Measurements from ENCODE around the gene LASP1NB.
A peak's percentile ranks its signal among the peaks of the same experiment; 100 is the strongest.
"Not testable (repeated sequence)": the region's sequence is repeated elsewhere in the genome, so short reads cannot be mapped to it uniquely, and the experiment has no call there.

LASP1NB gene

DNA sequence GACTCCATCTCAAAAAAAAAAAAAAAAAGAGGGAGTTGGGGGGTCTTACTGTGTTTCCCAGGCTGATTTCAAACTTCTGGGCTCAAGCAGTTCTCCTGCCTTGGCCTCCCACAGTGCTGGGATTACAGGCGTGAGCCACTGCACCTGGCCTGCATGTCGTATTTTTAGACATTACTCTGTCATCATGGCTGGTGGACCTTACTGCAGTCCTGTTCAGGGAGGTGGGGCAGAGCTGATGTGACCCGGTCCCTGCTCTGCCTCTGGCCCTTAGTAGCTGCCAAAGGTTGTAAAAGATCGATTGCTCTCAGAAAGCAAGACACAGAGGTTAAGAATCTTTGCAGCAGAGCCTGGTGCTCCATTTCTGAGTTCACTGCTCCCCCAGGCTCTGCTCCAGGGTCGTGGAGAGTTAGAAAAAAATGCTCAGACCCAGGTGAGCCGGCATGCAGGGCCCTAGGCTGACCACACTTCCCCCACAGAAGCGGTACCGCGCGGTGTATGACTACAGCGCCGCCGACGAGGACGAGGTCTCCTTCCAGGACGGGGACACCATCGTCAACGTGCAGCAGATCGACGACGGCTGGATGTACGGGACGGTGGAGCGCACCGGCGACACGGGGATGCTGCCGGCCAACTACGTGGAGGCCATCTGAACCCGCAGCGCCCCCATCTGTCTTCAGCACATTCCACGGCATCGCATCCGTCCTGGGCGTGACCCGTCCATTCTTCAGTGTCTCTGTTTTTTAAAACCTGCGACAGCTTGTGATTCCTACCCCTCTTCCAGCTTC, 7.1 kb upstream of the LASP1NB start:
- DNase-seq (ENCODE audit: low spot score): no peak

- no peak for DNase-seq (ENCODE audit: low spot score)
Measured at GRCh38 chr17:38918916-38919315, 6.5 kb upstream of the LASP1NB start.

DNA sequence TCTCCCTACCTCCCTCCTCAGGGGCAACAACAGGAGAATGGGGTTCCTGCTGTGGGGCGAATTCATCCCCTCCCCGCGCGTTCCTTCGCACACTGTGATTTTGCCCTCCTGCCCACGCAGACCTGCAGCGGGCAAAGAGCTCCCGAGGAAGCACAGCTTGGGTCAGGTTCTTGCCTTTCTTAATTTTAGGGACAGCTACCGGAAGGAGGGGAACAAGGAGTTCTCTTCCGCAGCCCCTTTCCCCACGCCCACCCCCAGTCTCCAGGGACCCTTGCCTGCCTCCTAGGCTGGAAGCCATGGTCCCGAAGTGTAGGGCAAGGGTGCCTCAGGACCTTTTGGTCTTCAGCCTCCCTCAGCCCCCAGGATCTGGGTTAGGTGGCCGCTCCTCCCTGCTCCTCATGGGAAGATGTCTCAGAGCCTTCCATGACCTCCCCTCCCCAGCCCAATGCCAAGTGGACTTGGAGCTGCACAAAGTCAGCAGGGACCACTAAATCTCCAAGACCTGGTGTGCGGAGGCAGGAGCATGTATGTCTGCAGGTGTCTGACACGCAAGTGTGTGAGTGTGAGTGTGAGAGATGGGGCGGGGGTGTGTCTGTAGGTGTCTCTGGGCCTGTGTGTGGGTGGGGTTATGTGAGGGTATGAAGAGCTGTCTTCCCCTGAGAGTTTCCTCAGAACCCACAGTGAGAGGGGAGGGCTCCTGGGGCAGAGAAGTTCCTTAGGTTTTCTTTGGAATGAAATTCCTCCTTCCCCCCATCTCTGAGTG, 5.9 kb upstream of the LASP1NB start:
- no peak for DNase-seq (ENCODE audit: low spot score)

DNA sequence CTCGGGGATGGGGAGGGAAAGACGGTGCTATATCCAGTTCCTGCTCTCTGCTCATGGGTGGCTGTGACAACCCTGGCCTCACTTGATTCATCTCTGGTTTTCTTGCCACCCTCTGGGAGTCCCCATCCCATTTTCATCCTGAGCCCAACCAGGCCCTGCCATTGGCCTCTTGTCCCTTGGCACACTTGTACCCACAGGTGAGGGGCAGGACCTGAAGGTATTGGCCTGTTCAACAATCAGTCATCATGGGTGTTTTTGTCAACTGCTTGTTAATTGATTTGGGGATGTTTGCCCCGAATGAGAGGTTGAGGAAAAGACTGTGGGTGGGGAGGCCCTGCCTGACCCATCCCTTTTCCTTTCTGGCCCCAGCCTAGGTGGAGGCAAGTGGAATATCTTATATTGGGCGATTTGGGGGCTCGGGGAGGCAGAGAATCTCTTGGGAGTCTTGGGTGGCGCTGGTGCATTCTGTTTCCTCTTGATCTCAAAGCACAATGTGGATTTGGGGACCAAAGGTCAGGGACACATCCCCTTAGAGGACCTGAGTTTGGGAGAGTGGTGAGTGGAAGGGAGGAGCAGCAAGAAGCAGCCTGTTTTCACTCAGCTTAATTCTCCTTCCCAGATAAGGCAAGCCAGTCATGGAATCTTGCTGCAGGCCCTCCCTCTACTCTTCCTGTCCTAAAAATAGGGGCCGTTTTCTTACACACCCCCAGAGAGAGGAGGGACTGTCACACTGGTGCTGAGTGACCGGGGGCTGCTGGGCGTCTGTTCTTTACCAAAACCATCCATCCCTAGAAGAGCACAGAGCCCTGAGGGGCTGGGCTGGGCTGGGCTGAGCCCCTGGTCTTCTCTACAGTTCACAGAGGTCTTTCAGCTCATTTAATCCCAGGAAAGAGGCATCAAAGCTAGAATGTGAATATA, 4.8 kb upstream of the LASP1NB start:
- no peak for DNase-seq (ENCODE audit: low spot score)

DNA sequence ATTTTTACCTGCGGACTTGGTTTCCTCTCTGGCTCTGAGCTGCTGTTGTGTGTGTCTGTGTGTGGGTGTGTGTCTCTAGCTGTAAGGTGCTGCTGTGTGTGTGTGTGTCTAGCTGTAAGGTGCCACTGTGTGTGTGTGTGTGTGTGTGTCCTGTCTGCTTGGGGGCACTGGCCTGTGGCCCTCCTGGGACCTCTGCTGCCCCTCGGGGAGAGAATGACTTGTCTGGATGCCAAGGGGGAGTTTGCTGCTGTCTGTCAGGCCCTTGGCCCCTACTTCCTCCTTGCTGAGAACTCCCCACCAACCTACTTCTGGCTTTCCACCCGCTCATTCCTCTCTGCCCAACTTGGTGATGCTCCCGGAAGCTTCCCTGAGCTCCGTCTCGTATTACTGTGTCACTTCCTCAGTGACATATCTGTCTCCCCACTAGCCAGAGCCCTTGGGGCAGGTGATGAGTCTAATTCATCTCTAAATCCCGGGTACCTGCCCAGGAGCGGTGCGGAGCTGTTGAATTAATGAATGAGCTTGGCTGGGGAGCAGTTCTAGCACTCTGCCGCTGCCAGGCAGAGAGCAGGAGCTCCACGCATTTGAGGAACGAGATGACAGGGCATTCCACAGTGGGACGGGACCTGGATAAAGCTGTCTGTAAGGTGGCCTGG, 3.5 kb upstream of the LASP1NB start:
- no peak for DNase-seq (ENCODE audit: low spot score)

DNA sequence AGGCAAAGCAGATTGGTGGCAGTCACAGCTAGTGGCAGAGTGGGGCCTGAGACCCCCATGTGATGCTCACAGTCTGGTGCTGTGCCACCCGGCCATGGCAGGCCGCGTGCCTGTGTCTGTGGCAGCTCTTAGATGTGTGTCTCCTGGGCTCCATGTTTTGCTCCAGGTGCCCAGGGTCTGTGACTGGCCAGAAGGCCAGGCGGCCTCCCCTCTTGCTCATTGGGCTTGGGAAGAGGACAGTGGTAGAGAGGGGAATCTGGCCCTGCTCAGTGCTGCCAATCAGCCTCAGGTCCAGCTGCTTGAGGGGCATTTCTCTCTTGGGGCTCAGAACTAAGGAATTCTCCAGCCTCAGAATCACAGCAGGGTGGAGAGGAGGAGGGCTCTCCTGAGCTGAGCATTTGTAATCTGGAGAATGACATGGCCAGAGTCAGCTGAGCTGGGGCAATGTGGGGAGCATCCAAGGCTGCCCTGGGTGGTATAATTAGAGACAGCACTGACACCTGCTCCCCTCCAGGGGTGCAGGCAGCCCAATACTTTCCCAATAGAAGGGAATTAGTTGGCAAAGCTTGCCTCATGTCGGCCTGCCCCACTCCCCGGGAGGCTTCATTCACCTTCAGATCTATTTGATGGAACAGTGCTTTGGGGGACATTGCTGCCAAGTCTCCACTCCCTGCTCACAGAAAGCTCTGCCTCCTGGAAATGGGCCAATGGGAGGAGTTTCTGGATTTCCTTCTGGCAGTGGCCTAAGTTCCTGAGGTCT, 2.7 kb upstream of the LASP1NB start:
- DNase-seq (ENCODE audit: low spot score): peak; percentile 56

DNA sequence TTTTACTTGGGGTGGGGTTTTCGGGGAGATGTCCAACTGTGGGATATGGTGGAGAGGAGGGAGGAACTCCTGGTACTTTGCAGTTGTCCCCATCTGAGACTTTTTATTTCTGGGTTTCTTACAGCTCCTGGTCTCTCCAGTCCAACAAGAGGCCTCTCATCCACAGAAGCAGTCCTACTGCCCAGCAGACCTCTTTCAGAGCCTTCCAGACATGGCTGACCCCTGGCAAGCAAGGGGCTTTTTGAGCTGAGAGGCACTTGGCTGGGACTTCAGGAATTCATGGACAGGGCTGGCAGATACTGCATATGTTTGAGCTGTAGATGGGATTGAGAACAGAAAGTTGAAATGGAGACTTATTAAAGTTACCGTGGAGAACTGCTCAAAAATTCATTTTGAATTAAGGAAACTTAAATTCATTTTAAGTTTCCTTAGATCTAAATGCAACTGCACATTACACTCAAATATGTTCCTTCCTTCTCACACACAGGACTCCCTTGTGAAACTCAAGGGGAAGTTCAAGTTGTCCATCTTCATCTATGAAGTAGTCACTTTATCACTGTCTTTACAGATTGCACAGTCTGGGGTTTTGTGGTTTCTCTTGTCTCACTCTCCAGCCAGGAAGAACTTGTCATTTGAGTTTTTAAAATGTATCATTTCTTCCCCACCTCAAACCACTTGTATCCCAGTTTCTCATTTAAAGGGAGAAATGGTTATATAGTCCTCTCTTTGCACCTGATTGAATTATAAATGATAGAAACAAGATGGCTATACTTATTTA, 1.1 kb downstream of the LASP1NB start:
- DNase-seq (ENCODE audit: low spot score): no peak

GRCh38 chr17:38930782-38931181, 5.4 kb downstream of the LASP1NB start:
- not testable (repeated sequence) for DNase-seq (ENCODE audit: low spot score)

GRCh38 chr17:38933962-38934361, 8.5 kb downstream of the LASP1NB start:
- not testable (repeated sequence) for DNase-seq (ENCODE audit: low spot score)

GRCh38 chr17:38939987-38940386, 14.6 kb downstream of the LASP1NB start:
- DNase-seq (ENCODE audit: low spot score): no peak

DNA sequence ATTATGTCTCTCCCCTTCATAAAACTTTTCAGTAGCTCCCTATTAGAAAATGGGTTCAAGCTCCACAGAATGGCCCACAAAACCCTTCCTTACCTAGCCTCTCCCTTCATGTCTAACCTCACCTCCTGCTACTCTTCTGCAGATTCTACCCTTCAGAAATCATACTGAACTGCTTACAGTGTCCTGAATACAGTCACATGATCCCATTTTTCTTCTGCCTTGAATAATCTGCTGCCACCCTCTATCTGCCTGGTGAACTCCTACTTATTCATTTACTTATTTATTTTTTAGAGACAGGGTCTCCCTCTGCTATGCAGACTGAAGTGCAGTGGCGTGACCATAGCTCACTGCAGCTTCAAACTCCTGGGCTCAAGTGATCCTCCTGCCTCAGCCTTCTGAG, 15.0 kb downstream of the LASP1NB start:
- no peak for DNase-seq (ENCODE audit: low spot score)

GRCh38 chr17:38942696-38943334, 17.4 kb downstream of the LASP1NB start:
- DNase-seq (ENCODE audit: low spot score): no peak

DNA sequence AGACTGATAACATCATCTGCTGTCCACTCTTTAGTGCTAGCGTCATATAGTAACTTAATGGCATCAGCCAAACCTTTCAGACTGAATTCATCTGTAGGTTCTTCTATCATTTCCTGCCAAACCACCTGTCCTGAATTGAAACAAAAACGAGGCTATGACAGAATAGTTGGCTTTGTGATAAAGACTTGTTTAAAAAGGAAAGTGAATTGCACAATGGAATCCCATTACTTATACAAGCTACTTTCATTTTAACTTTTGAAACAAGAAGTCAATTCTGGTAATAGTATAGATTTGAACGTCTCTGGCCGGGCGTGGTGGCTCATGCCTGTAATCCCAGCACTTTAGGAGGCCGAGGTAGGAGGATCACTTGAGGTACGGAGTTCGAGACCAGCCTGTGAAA, 18.2 kb downstream of the LASP1NB start:
- no peak for DNase-seq (ENCODE audit: low spot score)

DNA sequence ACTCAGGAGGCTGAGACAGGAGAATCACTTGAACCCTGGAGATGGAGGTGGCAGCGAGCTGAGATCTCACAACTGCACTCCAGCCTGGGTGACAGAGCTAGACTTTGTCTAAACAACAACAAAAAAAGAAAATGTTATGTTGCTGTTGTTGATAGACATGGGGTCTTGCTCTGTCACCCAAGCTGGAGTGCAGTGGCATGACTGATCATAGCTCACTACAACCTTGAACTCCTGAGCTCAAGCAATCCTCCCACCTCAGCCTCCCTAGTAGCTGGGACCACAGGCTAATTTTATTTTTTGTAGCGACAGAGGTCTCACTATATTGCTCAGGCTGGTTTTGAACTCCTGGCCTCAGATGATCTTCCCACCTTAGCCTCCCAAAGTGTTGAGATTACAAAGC, 21.8 kb downstream of the LASP1NB start:
- DNase-seq (ENCODE audit: low spot score): no peak

GRCh38 chr17:38953800-38954199, 28.4 kb downstream of the LASP1NB start:
- DNase-seq (ENCODE audit: low spot score): not testable (repeated sequence)

DNA sequence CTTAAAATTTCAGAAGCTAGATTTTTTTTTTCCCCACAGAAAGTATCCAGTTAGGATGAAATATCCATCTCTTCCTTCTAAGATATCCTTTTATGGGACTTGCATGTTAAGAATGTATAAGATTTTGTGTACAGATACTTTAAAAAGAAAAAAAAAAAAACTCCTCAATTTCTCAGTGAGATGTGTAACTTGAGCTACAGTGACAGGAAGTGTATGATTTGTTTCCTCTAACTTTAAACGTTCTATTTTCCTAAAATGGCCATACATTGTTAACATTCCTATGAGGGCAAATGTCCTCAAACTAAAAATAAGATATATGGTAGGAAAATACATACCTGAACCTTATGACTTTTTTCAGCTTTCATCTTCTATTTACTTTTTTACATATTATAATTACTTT, 32.9 kb downstream of the LASP1NB start:
- DNase-seq (ENCODE audit: low spot score): no peak

DNA sequence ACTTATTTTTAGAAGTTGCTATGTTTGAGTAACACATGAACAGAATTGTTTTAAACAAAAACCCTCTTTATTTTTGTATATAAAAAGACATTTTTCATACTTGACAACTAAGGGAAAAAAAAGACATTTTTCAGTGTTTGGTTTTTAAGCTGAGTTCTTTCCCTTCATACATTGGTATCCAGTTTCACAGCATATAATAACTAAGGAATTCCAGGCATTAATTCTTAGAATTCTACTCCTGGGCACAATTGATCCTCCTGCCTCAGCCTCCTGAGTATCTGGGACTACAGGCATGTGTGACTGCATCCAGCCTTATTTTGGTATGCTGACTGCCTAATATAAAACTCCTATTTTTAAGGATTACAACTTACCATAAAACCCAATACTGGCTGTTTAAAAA, 33.3 kb downstream of the LASP1NB start:
- DNase-seq (ENCODE audit: low spot score): no peak

DNA sequence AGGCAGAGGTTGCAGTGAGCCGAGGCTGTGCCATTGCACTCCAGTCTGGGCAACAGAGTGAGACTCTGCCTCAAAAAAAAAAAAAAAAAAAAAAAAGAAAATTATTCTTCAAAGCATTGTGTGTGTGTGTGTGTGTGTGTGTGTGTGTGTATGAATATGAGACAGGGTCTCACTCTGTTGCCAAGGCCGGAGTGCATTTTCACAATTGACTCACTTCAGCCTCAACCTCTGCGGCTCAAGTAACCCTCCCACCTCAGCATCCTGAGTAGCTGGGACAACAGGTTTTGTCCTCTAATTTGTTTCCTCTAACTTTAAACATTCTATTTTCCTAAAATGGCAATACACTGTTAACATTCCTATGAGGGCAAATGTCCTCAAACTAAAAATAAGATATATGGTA, 34.1 kb downstream of the LASP1NB start:
- no peak for DNase-seq (ENCODE audit: low spot score)

DNA sequence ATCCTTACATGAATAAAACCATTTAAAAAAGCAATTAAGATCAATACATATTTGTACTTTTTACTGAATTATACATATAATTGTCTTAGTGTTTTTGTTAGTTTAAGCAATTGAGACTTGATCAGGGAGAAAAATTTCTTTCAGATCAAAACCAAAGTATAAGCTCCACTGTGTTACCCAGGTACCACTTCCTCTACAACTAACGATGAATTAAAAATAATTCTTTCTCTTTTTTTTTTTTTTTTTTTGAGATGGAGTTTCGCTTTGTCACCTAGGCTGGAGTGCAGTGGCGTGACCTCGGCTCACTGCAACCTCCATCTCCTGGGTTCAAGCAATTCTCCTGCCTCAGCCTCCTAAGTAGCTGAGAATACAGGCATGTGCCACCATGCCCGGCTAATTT, 35.0 kb downstream of the LASP1NB start:
- DNase-seq (ENCODE audit: low spot score): no peak

DNA sequence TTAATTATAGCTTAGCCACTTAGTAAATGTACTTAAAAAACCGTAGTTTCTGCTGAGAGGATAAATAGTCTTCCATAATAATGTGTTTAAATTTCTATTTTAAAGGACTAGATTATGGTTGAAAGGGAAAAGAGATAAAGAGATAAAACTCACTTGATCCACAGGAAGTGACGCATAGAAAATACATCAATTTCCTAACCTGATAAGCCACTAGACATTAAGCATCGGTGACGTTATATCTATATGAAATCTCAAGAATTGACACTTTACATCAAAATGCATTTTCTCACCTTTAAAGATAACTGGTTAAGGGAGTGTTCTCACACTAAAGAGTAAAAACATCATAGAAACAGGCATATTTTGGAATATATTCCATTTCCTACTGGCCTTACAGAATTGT, 36.0 kb downstream of the LASP1NB start:
- no peak for DNase-seq (ENCODE audit: low spot score)
